ENCODE measurements around the gene CXCR4. TPM values are rescaled to one million over a fixed set of nuclear protein-coding genes. Genes with fewer than 3 reads are reported as not detected.

Gene CXCR4
- total RNA-seq, 2 donors from 2014 or later: 3.6 to 10.5 TPM

DNA sequence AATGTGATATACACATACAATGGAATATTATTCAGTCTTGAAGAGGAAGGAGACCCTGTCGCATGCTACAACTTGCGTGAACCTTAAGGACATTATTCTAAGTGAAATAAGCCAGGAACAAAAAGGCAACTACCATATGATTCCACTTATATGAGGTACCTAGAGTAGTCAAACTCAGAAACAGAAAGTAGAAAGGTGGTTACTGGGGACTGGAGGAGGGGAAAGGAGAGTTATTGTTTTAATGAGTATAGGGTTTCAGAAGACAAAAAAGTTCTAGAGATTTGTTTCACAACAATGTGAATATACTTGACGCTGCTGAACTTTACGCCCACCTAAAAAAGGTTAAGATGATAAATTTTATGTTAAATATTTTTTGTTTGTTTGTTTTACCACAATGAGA, 47.0 kb downstream of the CXCR4 start:
- TF ChIP-seq, protein P1, sequence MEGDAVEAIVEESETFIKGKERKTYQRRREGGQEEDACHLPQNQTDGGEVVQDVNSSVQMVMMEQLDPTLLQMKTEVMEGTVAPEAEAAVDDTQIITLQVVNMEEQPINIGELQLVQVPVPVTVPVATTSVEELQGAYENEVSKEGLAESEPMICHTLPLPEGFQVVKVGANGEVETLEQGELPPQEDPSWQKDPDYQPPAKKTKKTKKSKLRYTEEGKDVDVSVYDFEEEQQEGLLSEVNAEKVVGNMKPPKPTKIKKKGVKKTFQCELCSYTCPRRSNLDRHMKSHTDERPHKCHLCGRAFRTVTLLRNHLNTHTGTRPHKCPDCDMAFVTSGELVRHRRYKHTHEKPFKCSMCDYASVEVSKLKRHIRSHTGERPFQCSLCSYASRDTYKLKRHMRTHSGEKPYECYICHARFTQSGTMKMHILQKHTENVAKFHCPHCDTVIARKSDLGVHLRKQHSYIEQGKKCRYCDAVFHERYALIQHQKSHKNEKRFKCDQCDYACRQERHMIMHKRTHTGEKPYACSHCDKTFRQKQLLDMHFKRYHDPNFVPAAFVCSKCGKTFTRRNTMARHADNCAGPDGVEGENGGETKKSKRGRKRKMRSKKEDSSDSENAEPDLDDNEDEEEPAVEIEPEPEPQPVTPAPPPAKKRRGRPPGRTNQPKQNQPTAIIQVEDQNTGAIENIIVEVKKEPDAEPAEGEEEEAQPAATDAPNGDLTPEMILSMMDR (IDR thresholded peaks at IDR 0.05): no peak
- DNase-seq: no peak
- Histone ChIP-seq H3K4me1 (no peaks in the 10 kb centered on the region), H3K36me3 (no peaks in the 10 kb centered on the region), H3K4me3 (no peak overlapping the region), H3K9me3 (no peaks in the 10 kb centered on the region), H3K27ac (no peak overlapping the region), H3K27me3 (no peaks in the 10 kb centered on the region), H3K9ac (ENCODE audit: low read depth in 2 of 2, low read length in 2 of 2) (no peak overlapping the region)
- intact Hi-C loops (cut with DNase I): no loop called here

DNA sequence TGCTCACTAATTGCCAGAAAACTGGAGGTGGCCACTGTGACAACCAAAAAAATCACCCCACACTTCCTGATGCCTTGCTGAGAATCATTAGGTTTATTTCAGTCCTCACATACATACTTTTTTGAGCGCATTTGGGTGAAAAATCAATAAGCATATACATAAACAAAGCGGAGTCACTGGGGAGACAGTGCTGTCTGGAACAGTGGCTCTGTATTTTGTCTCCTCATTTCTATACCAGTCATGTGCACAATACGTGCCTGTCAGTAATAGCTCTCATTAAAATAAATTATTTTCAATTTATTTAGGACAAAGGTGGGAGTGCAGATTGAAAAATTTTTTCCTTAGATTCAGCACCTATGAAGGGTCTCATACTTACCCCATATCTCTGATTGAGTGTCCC, 48.2 kb downstream of the CXCR4 start:
- TF ChIP-seq, protein P1 (IDR thresholded peaks at IDR 0.05): no peak
- H3K27ac ChIP-seq: no peak overlapping the region
- no peaks in the 10 kb centered on the region for H3K36me3 ChIP-seq
- H3K4me3 ChIP-seq: no peak overlapping the region
- no peaks in the 10 kb centered on the region for H3K4me1 ChIP-seq
- no peaks in the 10 kb centered on the region for H3K27me3 ChIP-seq
- DNase-seq: no peak
- no peak overlapping the region for H3K9ac ChIP-seq (ENCODE audit: low read depth in 2 of 2, low read length in 2 of 2)
- intact Hi-C loops (cut with DNase I): no loop called here
- no peaks in the 10 kb centered on the region for H3K9me3 ChIP-seq

DNA sequence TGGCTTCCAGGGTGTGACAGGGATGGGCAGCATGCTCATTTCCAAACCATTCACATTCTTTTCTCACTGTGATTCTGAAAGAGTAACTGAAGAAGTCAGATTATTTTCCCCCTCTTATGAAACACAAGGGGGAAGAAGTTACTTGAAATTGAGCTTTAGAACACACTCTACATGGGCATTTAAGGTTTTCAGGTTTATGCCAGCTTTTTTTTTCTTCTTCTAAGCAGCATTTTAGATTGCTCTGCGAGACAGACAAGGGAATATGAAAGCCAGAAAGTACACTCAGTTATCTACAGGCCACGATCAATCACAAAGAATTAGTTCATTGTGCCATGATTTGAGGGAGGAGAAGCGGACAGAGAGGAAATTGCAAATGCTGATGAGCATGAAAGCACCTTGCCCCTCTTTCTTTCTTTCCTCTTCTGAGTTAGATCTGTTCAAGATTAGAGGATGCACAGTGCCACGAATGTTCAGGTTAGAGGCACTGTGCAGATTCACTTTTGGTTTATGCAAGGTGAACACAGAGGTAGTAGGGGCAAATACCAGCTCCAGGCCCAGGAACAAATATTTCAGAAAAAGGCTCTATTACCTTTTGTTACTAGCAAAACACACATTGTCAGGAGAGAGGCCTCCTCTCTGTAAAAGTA, 49.2 kb downstream of the CXCR4 start:
- H3K9me3 ChIP-seq: no peaks in the 10 kb centered on the region
- TF ChIP-seq, protein P1 (IDR thresholded peaks at IDR 0.05): no peak
- H3K36me3 ChIP-seq: no peaks in the 10 kb centered on the region
- no peak overlapping the region for H3K27ac ChIP-seq
- intact Hi-C loops (cut with DNase I): no loop called here
- H3K9ac ChIP-seq (ENCODE audit: low read depth in 2 of 2, low read length in 2 of 2): no peak overlapping the region
- H3K4me1 ChIP-seq: no peaks in the 10 kb centered on the region
- DNase-seq: no peak
- no peaks in the 10 kb centered on the region for H3K27me3 ChIP-seq
- H3K4me3 ChIP-seq: no peak overlapping the region

DNA sequence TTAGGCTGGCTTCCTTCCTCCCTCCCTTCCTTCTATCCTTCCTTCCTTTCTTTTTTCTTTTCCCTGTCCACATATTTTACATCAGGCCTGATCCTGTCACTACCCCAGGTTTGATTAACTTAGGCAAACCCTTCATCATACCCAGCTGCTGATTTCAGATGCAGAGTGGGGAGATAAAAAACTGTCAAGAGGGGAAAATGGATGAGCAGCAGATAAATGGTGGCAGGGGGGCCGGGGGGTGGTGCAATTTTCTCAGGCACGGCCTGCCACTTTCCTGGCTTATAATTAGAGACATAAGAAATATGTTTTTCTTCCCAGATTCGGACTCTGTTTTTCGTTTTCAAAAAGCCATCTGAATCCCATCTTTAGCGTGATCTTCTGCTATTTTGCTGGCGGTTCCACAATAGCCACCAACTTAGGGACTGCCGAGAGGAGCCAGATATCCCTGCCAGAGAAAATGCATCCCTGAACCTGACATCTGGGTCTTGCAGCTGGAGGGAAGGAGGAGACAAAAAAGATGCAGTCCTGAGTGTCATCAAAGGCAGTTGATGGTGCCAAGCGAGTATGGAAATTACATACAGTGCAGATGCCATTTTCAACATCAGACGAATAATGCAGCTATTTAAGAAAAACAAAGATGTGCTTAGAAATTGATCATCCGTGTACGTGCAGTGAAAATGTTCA, 49.9 kb downstream of the CXCR4 start:
- Histone ChIP-seq H3K4me3 (no peak overlapping the region), H3K27me3 (no peaks in the 10 kb centered on the region), H3K36me3 (no peaks in the 10 kb centered on the region), H3K9me3 (no peaks in the 10 kb centered on the region), H3K27ac (no peak overlapping the region), H3K4me1 (no peaks in the 10 kb centered on the region), H3K9ac (ENCODE audit: low read depth in 2 of 2, low read length in 2 of 2) (no peak overlapping the region)
- intact Hi-C loops (cut with DNase I): no loop called here
- no peak for DNase-seq
- TF ChIP-seq, protein P1 (IDR thresholded peaks at IDR 0.05): no peak

DNA sequence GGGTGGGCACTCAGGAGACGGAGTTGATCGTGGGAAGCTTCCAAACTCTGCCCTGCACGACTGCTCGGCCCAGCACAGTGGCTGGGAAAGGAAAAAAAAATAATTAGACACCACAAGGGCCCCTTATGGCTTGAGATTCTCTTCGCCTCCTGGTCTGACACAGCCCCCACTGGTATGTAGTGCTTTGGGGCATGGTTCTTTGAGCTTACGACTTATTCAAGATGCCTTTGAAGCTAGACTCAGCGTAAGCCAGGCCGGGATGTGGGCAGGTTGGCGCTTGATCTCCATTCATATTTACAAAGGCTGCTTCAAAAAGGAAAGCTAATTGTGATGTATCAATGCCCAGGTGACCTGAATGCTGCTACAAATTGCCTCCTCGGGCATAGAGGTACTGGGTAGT, 50.5 kb downstream of the CXCR4 start:
- no peaks in the 10 kb centered on the region for H3K4me1 ChIP-seq
- no peaks in the 10 kb centered on the region for H3K36me3 ChIP-seq
- no peak overlapping the region for H3K9ac ChIP-seq (ENCODE audit: low read depth in 2 of 2, low read length in 2 of 2)
- H3K9me3 ChIP-seq: no peaks in the 10 kb centered on the region
- intact Hi-C loops (cut with DNase I): no loop called here
- no peak for DNase-seq
- TF ChIP-seq, protein P1 (IDR thresholded peaks at IDR 0.05): no peak
- no peak overlapping the region for H3K27ac ChIP-seq
- H3K27me3 ChIP-seq: no peaks in the 10 kb centered on the region
- no peak overlapping the region for H3K4me3 ChIP-seq

Data from colonic mucosa (tissue), 4 donors.